Lower lobe of right lung (tissue), 2 donors: ENCODE data around the gene SOX1. TPM values are rescaled to one million over a fixed set of nuclear protein-coding genes. Genes with fewer than 3 reads are reported as not detected.

Source experiments
- ATAC-seq, 2 donors: fragments of 200-7000 bp; cut with Tn5 transposase; one replicate each; pipeline ENCODE4 v1.9.1; 2020 to 2022; ENCODE audit warnings: mild to moderate bottlenecking in 2 of 2, moderate library complexity in 2 of 2
- DNase-seq: peaks from one replicate; pipeline ENCODE4 v3.0.0-alpha.2; 2020
- H3K27ac ChIP-seq: fragments of 200-600 bp; one replicate; pipeline ENCODE4 v1.8.0; 2022
- H3K27me3 ChIP-seq: fragments of 200-600 bp; one replicate; pipeline ENCODE4 v1.8.0; 2022; ENCODE audit warnings: low read depth
- H3K36me3 ChIP-seq: fragments of 200-600 bp; one replicate; pipeline ENCODE4 v1.8.0; 2022; ENCODE audit warnings: mild to moderate bottlenecking
- H3K4me1 ChIP-seq: fragments of 200-600 bp; one replicate; pipeline ENCODE4 v1.8.0; 2022
- H3K4me3 ChIP-seq: fragments of 200-600 bp; one replicate; pipeline ENCODE4 v1.8.0; 2022; ENCODE audit warnings: mild to moderate bottlenecking
- H3K9me3 ChIP-seq: fragments of 200-600 bp; one replicate; pipeline ENCODE4 v1.8.0; 2022
- CTCF ChIP-seq: fragments of 200-600 bp; IDR thresholded peaks from one replicate; pipeline ENCODE4 v1.8.0; 2022; ENCODE audit warnings: antibody characterized with exemption, mild to moderate bottlenecking
- intact Hi-C: fragments of 100-400 bp; cut with DNase I; formaldehyde crosslinking; loops from one replicate; pipeline ENCODE4 v1.11.0; 2022
- total RNA-seq: library from RNA; stranded (reverse); fragmentation: NEBNext Ultra II Directional; extraction: Animal tissue kit (Norgen Biotek cat#: 25700); gene quantifications from one replicate; pipeline ENCODE4 v1.2.1, GENCODE V29; 2021
- donor health status: DM: no; HTN: yes; CAD: no; lungs with severe emphysema.

SOX1 gene
- total RNA-seq, 1 donor from 2014 or later = not detected

- Histone ChIP-seq H3K4me3 (no peak overlapping the region), H3K4me1 (no peaks in the 10 kb centered on the region), H3K27me3 (peaks cover 88% of the 10 kb centered on the region), H3K9me3 (no peaks in the 10 kb centered on the region), H3K27ac (no peak overlapping the region), H3K36me3 (no peaks in the 10 kb centered on the region)
- intact Hi-C loops = no loop called here
- no peak for DNase-seq
- TF ChIP-seq CTCF = no peak
- no peak for ATAC-seq
Observed at GRCh38 chr13:112105244-112105681, 38.3 kb downstream of the SOX1 start.

- DNase-seq = no peak
- intact Hi-C loops = no loop called here
- peaks cover 89% of the 10 kb centered on the region for H3K27me3 ChIP-seq
Observed at GRCh38 chr13:112105892-112106291, 38.9 kb downstream of the SOX1 start.

GRCh38 chr13:112106478-112107141 lies 39.7 kb downstream of the SOX1 start:
- H3K36me3 ChIP-seq = no peaks in the 10 kb centered on the region
- ATAC-seq (no peak), DNase-seq (no peak)
- H3K9me3 ChIP-seq = no peaks in the 10 kb centered on the region
- no peak overlapping the region for H3K4me3 ChIP-seq
- H3K27ac ChIP-seq = no peak overlapping the region
- no peaks in the 10 kb centered on the region for H3K4me1 ChIP-seq
- TF ChIP-seq CTCF = no peak
- peaks cover 87% of the 10 kb centered on the region for H3K27me3 ChIP-seq
- intact Hi-C loops = no loop called here

More at GRCh38 chr13:112105892-112106291, 38.9 kb downstream of the SOX1 start:
- no peaks in the 10 kb centered on the region for H3K9me3 ChIP-seq
- TF ChIP-seq CTCF = no peak
- no peaks in the 10 kb centered on the region for H3K4me1 ChIP-seq
- no peak overlapping the region for H3K27ac ChIP-seq
- ATAC-seq = no peak
- H3K36me3 ChIP-seq = no peaks in the 10 kb centered on the region
- no peak overlapping the region for H3K4me3 ChIP-seq

GRCh38 chr13:112107289-112107688 lies 40.3 kb downstream of the SOX1 start:
- no peak overlapping the region for H3K4me3 ChIP-seq
- no peaks in the 10 kb centered on the region for H3K4me1 ChIP-seq
- ATAC-seq = no peak
- no peaks in the 10 kb centered on the region for H3K9me3 ChIP-seq
- H3K36me3 ChIP-seq = no peaks in the 10 kb centered on the region
- TF ChIP-seq CTCF = no peak
- no peak overlapping the region for H3K27ac ChIP-seq
- DNase-seq = no peak
- intact Hi-C loops = no loop called here
- peaks cover 85% of the 10 kb centered on the region for H3K27me3 ChIP-seq

- intact Hi-C loops = no loop called here
- ATAC-seq (no peak), DNase-seq (no peak)
- Histone ChIP-seq H3K27ac (no peak overlapping the region), H3K4me1 (no peaks in the 10 kb centered on the region), H3K27me3 (peaks cover 70% of the 10 kb centered on the region), H3K4me3 (no peak overlapping the region), H3K36me3 (no peaks in the 10 kb centered on the region), H3K9me3 (no peaks in the 10 kb centered on the region)
- TF ChIP-seq CTCF = no peak
Observed at GRCh38 chr13:112110479-112110878, 43.5 kb downstream of the SOX1 start.
